T-helper 2 cell treated with Interferon-gamma antibody and Interleukin-4, amounts not matched to agents 5 μg/mL and 100 μg/mL, for 36 hours (primary cell): ENCODE measurements around the gene DDX10.
A peak's percentile ranks its signal among the peaks of the same experiment; 100 is the strongest.

Experiments
- DNase-seq: peaks from one replicate; pipeline ENCODE4 v3.0.0; 2021; ENCODE audit warnings: low spot score
- H3K27ac Mint-ChIP-seq: one replicate; pipeline ENCODE4 v1.8.0; 2021; ENCODE audit warnings: mild to moderate bottlenecking, mixed read lengths
- H3K27me3 Mint-ChIP-seq: one replicate; pipeline ENCODE4 v1.8.0; 2021; ENCODE audit warnings: low read depth, mixed read lengths
- H3K36me3 Mint-ChIP-seq: one replicate; pipeline ENCODE4 v1.8.0; 2021; ENCODE audit warnings: low read depth, mixed read lengths
- H3K4me1 Mint-ChIP-seq: one replicate; pipeline ENCODE4 v1.8.0; 2021; ENCODE audit warnings: low read depth, mixed read lengths
- H3K4me3 Mint-ChIP-seq: one replicate; pipeline ENCODE4 v1.8.0; 2022; ENCODE audit warnings: mild to moderate bottlenecking, moderate library complexity, mixed read lengths
- H3K9me3 Mint-ChIP-seq: one replicate; pipeline ENCODE4 v1.8.0; 2021; ENCODE audit warnings: mixed read lengths

Gene DDX10

DNA sequence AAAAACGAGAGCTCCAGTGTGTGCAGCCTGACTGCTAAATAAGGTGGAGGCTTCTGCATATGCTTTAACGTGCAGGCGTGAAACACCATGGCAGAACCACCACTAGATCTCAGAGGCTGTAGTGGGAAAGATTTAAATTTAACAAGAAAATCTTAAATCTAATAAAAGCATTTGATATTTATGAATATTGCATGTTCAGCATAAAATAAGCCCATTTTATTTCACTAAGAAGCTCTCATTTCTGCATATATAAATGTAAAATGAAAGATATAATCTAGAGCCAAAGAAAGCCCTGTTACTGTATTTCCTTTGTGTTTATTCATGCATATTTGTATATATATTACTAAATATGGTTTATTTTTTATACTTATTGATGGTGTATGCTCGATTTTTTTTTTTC is 188.3 kb downstream of the DDX10 start:
- no peaks in the 10 kb centered on the region for H3K9me3 Mint-ChIP-seq
- peaks cover 26% of the 10 kb centered on the region for H3K4me1 Mint-ChIP-seq
- no peak for DNase-seq
- no peaks in the 10 kb centered on the region for H3K27me3 Mint-ChIP-seq
- H3K27ac Mint-ChIP-seq: no peak overlapping the region
- H3K36me3 Mint-ChIP-seq: peaks cover 7% of the 10 kb centered on the region
- no peak overlapping the region for H3K4me3 Mint-ChIP-seq

DNA sequence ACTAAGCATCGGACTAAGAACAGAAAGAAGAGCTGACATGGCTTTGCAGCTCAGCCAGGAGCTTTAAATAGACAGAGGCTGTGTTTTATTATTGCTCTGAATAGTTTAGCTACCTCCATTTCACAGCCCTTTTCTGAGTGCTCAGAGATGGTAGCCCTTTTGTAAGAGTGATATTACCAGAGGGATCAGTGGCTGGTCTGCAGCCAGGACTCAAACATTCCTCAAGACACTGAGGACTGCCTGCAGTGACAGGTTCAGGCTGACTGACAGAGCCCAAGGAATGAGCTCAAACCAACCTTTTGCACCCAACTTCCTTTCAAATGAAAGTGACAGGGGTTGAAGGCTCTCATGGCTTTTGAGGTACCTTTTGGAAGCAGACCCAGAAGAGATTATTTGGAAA is 189.0 kb downstream of the DDX10 start:
- peaks cover 7% of the 10 kb centered on the region for H3K36me3 Mint-ChIP-seq
- peak; percentile 5 for DNase-seq

DNA sequence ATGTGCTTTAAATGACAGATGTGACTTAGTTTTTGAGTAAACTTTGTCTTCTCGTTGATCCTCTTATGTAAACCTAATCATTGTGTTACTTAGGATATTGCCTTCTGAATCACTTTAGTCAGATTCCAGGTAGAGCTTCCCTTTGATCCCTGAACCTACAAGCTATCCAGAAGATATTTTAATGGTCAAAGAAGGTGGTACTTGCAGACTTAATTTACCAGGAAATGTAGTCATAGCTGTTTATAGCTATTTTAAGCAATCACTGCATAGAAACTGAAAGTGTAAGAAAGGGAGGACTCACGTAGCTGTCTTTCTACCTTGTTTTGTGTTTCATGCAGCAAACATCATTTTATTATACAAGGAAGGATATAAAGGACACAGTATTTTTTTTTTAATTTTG is 189.5 kb downstream of the DDX10 start:
- Mint-ChIP-seq H3K4me1 (peaks cover 26% of the 10 kb centered on the region), H3K27ac (peak overlapping the region; percentile 90), H3K36me3 (peaks cover 7% of the 10 kb centered on the region), H3K27me3 (no peaks in the 10 kb centered on the region), H3K9me3 (no peaks in the 10 kb centered on the region), H3K4me3 (peak overlapping the region; percentile 85)
- no peak for DNase-seq

More for the DNA sequence above, 189.0 kb downstream of the DDX10 start:
- Mint-ChIP-seq H3K4me3 (peak overlapping the region; percentile 85), H3K27ac (peak overlapping the region; percentile 90), H3K9me3 (no peaks in the 10 kb centered on the region), H3K27me3 (no peaks in the 10 kb centered on the region), H3K4me1 (peaks cover 26% of the 10 kb centered on the region)

DNA sequence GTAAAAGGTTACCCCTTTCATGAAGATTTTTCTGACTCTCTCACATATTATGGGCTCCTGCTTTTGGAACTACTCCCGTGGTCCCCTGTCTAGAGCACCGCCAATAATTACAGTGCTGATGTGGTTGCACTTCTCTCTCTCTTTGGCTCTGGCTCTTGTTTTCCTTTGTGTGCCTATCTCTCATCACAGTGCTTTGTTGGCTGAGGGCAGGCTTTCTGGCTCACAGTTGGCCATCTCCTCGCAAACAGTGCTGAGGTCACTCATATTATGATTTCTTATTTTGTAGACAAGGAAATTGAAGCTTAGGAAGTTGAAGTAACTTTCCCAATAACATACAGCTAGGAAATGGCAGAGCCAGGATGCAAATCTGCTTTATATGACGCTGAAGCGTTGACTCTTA is 192.5 kb downstream of the DDX10 start:
- DNase-seq: no peak
- no peaks in the 10 kb centered on the region for H3K9me3 Mint-ChIP-seq
- no peaks in the 10 kb centered on the region for H3K27me3 Mint-ChIP-seq
- H3K36me3 Mint-ChIP-seq: peaks cover 2% of the 10 kb centered on the region
- peaks cover 24% of the 10 kb centered on the region for H3K4me1 Mint-ChIP-seq
- no peak overlapping the region for H3K4me3 Mint-ChIP-seq
- no peak overlapping the region for H3K27ac Mint-ChIP-seq

DNA sequence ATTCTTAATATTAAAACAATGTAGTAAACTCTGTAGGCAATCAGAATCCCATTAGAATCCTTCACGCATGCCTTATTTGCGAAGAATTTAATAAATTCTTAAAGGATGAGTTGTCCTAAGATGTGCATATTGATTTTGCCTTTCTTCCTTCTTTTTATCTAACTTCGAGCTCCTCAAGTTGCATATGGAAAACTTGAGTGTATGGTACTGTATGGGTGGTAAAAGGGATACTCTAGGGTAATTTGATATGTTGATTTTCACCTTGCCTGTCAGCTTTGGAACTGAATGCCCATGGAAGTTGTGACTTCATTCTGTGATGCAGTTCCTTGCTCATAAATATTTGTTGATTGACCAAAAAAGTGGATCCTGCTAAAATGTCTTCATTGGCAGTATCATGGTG is 193.8 kb downstream of the DDX10 start:
- no peaks in the 10 kb centered on the region for H3K27me3 Mint-ChIP-seq
- no peak for DNase-seq
- H3K4me1 Mint-ChIP-seq: peaks cover 16% of the 10 kb centered on the region
- no peak overlapping the region for H3K4me3 Mint-ChIP-seq
- H3K27ac Mint-ChIP-seq: no peak overlapping the region
- no peaks in the 10 kb centered on the region for H3K9me3 Mint-ChIP-seq
- H3K36me3 Mint-ChIP-seq: no peaks in the 10 kb centered on the region

DNA sequence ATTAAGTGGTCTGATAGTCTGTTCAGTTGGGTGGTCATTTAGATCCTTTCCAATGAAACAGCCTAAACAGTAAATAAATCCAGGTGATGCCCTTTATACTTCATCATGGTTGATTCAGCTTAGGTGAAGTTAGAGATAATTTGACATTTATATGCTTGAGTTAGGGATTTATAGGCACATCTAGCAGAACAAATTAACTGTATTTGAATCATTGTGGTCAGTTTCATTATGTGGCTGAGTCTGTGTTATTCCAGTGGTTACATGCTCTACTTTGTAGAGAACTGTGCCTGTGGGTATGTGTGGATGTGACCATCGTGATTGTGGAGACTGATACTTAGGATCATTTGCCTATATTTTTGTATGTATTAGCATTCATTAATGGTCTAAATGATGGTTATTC is 194.6 kb downstream of the DDX10 start:
- no peak overlapping the region for H3K4me3 Mint-ChIP-seq
- no peaks in the 10 kb centered on the region for H3K9me3 Mint-ChIP-seq
- no peaks in the 10 kb centered on the region for H3K36me3 Mint-ChIP-seq
- DNase-seq: no peak
- peaks cover 7% of the 10 kb centered on the region for H3K4me1 Mint-ChIP-seq
- no peak overlapping the region for H3K27ac Mint-ChIP-seq
- no peaks in the 10 kb centered on the region for H3K27me3 Mint-ChIP-seq

DNA sequence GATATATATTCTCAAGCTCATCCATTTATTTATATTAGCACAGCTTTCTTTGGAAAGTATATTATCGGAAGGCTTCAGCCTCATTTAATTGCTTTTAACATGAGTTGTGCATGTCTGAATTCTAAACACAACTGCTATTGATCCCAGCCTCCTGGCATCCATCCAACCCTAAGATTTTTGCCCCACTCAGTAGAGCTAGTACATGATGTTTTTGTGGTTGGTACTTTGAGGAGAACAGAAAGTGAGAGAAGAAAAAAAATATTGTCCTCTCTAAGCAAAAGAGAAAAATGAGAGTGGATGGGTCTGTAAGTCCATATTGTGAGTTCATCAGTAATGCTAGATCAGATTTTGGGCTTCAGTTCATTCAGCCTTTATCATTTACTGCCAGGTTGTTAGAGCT is 198.7 kb downstream of the DDX10 start:
- H3K36me3 Mint-ChIP-seq: no peaks in the 10 kb centered on the region
- no peak for DNase-seq
- no peaks in the 10 kb centered on the region for H3K4me1 Mint-ChIP-seq
- no peaks in the 10 kb centered on the region for H3K27me3 Mint-ChIP-seq
- no peaks in the 10 kb centered on the region for H3K9me3 Mint-ChIP-seq
- no peak overlapping the region for H3K27ac Mint-ChIP-seq
- no peak overlapping the region for H3K4me3 Mint-ChIP-seq

DNA sequence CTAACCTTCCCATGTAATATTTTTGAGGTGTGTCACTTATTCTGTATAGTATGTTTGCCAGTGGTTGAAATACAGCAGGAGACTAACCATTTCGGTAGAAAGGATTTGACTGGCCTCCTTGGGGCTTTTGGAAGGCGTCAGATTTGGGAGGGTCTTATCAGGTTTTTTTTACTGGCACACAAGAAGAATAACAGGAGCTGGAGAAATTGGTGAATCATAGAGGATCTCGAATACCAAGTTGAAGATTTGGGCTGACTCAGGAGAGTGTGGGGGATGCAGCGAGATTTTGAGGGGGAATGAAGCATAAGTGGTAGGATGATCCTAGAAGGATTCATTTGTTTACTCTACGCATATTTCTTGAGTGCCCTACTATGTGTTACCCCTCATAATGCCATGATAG is 200.5 kb downstream of the DDX10 start:
- no peaks in the 10 kb centered on the region for H3K9me3 Mint-ChIP-seq
- no peak overlapping the region for H3K4me3 Mint-ChIP-seq
- DNase-seq: no peak
- no peak overlapping the region for H3K27ac Mint-ChIP-seq
- H3K4me1 Mint-ChIP-seq: no peaks in the 10 kb centered on the region
- no peaks in the 10 kb centered on the region for H3K36me3 Mint-ChIP-seq
- H3K27me3 Mint-ChIP-seq: no peaks in the 10 kb centered on the region

DNA sequence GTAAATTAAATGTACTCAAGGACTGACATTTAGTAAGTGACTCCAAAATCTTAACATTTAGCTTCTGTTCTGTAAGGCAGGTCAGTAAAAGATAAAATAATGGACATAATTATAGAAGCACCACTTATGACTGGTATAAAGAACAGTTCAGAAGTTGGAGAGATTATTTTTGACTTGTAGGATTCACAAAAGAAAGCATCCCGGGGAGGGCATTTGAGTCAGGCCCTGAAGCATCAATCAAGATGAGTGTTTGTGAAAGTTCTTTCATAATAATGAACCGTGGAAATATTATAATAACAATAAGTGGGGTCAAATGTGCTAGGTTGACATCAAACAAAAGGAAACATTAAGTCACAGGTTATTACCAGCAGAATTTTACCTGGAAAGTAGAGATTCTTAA is 201.9 kb downstream of the DDX10 start:
- Mint-ChIP-seq H3K9me3 (no peaks in the 10 kb centered on the region), H3K27ac (no peak overlapping the region), H3K4me3 (no peak overlapping the region), H3K36me3 (no peaks in the 10 kb centered on the region), H3K27me3 (no peaks in the 10 kb centered on the region), H3K4me1 (no peaks in the 10 kb centered on the region)
- DNase-seq: no peak

DNA sequence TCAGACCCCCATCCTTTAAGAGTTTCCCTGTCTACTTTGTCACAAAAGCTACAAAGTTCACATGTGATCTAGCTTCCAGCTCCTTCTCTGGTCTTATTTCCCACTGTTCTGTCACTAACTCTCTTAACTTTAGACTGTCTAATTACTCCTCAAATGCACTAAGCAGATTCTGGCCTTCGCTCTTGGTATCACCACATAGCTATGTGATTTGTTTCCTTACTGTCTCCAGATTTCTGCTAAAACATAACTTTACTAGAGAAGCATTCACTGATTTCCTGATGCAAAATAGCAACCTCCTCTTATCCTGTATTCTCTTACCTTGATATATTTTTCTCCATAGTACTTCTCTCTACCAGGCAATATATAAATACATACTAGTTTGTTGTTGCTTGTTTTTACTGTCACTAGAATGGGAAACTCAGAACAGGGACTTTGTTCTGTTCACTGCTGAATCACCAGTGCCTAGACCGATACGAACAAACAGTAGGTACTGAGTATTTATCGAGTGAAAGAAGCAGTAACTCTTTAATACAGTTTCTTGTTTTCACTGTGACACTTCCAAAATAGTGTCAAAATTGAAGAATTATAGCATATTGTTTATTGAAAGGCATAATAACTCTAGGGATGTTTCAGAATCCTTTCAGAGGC is 205.6 kb downstream of the DDX10 start:
- DNase-seq: no peak
- H3K4me3 Mint-ChIP-seq: no peak overlapping the region
- no peaks in the 10 kb centered on the region for H3K27me3 Mint-ChIP-seq
- H3K9me3 Mint-ChIP-seq: no peaks in the 10 kb centered on the region
- no peaks in the 10 kb centered on the region for H3K36me3 Mint-ChIP-seq
- no peaks in the 10 kb centered on the region for H3K4me1 Mint-ChIP-seq
- no peak overlapping the region for H3K27ac Mint-ChIP-seq

DNA sequence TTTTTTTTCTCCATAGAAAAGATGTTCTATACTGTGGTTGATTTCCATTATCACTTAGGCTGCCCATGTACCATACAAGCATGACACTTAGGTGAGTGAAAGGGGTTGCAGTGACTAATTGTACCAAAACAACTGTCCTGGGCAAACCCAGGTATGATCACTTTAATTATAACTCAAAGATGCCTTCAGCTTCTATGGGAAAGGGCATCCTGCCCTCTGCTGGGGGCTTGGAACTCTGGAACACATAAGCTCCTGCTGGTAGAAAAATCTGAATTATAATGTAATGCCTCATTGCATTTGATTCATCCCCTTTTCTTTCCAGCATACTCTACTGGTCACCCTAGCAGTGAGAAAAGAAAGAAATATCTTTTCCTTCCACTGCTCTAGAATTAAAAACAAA is 206.3 kb downstream of the DDX10 start:
- Mint-ChIP-seq H3K27ac (no peak overlapping the region), H3K27me3 (no peaks in the 10 kb centered on the region), H3K36me3 (no peaks in the 10 kb centered on the region), H3K4me3 (no peak overlapping the region), H3K4me1 (no peaks in the 10 kb centered on the region), H3K9me3 (no peaks in the 10 kb centered on the region)
- DNase-seq: no peak

DNA sequence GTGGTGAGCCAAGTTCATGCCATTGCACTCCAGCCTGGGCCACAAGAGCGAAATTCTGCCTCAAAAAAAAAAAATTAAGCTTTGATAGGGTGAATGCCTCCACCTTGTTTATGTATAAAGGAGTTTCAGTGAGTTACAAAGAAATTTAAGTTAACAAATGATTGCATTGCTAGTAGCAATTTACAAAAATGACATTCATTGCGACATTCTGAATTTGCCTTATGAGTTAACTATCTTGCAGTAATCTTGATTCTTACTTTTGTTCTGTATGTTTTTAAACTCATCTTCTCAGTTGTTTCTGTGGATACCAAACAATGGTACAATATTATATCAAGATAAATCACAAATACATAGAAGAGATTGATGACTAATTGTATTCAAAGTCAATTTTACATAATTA is 207.0 kb downstream of the DDX10 start:
- H3K9me3 Mint-ChIP-seq: no peaks in the 10 kb centered on the region
- no peaks in the 10 kb centered on the region for H3K36me3 Mint-ChIP-seq
- H3K4me1 Mint-ChIP-seq: no peaks in the 10 kb centered on the region
- H3K27me3 Mint-ChIP-seq: no peaks in the 10 kb centered on the region
- no peak overlapping the region for H3K27ac Mint-ChIP-seq
- DNase-seq: no peak
- H3K4me3 Mint-ChIP-seq: no peak overlapping the region

DNA sequence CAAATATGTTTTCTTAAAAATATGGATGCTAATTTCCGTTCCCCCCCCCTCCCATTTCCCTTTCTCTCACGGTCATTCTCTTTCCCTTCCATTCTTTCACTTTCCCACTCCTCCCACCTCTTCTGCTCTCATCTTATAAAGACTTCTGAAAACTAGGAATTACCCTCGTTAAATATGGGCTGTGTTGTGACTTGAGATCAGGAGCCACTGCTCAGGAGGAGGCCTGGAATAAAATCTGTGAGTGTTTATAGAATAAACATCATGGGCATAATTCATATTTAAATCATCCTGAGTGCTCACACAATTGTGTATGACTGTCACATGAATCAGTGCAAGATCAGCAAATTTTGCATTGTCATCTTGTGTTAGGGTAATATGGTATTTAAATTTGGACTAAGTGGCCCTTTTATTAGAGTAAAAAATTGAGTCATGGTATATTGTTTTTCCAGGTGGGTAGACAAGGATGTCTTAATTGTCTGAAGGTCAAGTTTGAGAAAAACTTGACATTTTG is 208.0 kb downstream of the DDX10 start:
- Mint-ChIP-seq H3K27ac (no peak overlapping the region), H3K4me1 (no peaks in the 10 kb centered on the region), H3K4me3 (no peak overlapping the region), H3K27me3 (no peaks in the 10 kb centered on the region), H3K9me3 (no peaks in the 10 kb centered on the region), H3K36me3 (no peaks in the 10 kb centered on the region)
- no peak for DNase-seq

DNA sequence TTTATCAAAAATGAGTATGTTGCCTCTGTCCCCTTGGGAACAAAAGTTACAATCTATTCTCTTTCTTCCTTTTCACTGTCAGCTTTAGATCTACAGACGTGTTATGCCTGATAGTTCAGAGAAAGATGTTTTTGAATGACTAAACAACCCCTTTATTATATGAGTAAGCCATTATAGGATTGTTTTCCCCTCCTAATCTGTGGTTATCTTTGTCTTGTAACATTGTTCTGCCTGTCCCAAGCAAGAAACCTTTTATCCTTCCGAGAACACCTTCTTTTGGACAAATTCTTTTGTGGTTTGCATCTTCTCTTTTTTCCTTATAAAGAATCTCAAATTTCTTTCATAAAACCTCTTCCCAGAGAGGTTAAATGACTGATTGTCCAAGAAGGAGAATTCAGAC is 208.4 kb downstream of the DDX10 start:
- Mint-ChIP-seq H3K27ac (no peak overlapping the region), H3K9me3 (no peaks in the 10 kb centered on the region), H3K4me1 (no peaks in the 10 kb centered on the region), H3K4me3 (no peak overlapping the region), H3K36me3 (no peaks in the 10 kb centered on the region), H3K27me3 (no peaks in the 10 kb centered on the region)
- no peak for DNase-seq

DNA sequence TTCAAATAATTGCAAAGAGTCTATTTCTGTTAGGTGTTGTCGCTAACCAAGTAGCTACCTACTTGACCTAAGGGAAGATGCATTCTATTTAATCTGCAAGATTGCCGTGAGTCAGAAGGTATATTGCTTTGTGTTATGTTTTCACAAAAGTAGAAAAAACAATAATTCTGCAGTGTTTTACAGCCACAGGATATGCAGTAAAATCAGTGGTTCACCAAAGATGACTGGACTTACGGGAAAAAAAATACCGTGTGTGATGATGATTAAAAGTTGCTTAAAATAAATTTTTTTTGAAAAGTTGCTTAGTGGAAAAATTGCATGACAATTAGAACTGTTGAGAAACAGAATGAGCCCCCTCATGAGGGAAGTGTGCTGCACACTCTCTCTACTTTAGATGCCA is 209.1 kb downstream of the DDX10 start:
- no peaks in the 10 kb centered on the region for H3K9me3 Mint-ChIP-seq
- H3K36me3 Mint-ChIP-seq: no peaks in the 10 kb centered on the region
- H3K4me1 Mint-ChIP-seq: no peaks in the 10 kb centered on the region
- no peaks in the 10 kb centered on the region for H3K27me3 Mint-ChIP-seq
- H3K27ac Mint-ChIP-seq: no peak overlapping the region
- no peak overlapping the region for H3K4me3 Mint-ChIP-seq
- DNase-seq: no peak
